Upper lobe of left lung (tissue), 4 donors: ENCODE measurements around the gene KCTD1.

Experiments
- EP300 ChIP-seq, 4 donors: sonication (generic); formaldehyde crosslinking; IDR thresholded peaks; one replicate each; pipeline ENCODE4 v1.5.1; 2017; ENCODE audit warnings: antibody characterized with exemption in 4 of 4, control low read depth in 2 of 4
- POLR2A ChIP-seq, 4 donors: fragments of 450-650 bp; IDR thresholded peaks; one replicate each; pipeline ENCODE4 v1.5.1; 2016 to 2017; ENCODE audit warnings: antibody characterized with exemption in 4 of 4, mild to moderate bottlenecking in 2 of 4
- POLR2AphosphoS5 ChIP-seq, 2 donors: sonication (generic); formaldehyde crosslinking; IDR thresholded peaks; one replicate each; pipeline ENCODE4 v1.5.1; 2017; ENCODE audit warnings: antibody characterized with exemption in 2 of 2
- TF ChIP-seq, protein P1 (sequence below), 6 experiments: fragments of 450-650 bp in 4 of 6; fragments of 200-600 bp in 2 of 6; sonication (generic) in 2 of 6; IDR thresholded peaks; one replicate each; pipeline ENCODE4 v1.5.1; 2016 to 2019; ENCODE audit warnings: antibody characterized with exemption in 6 of 6

DNA sequence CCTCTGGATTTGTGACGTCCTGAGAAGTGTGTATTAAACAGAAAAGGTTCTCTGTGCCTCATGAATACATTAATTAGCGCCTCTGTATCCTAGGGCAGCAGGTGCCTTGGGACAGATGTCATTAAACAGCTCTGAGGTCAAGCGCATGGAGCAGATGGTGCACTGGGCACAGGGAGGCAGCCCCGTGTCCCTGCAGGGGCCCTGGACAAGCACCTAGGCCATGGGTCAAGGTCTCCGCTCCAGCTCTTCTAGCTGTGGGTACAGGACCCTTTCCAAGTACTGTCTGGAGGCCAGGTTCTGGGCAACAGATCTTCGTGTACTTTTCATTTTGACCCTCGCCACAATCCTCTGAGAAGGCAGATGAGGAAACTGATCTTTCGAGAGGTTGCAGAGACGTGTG lies 126.4 kb downstream of the KCTD1 start:
- TF ChIP-seq, protein P1, sequence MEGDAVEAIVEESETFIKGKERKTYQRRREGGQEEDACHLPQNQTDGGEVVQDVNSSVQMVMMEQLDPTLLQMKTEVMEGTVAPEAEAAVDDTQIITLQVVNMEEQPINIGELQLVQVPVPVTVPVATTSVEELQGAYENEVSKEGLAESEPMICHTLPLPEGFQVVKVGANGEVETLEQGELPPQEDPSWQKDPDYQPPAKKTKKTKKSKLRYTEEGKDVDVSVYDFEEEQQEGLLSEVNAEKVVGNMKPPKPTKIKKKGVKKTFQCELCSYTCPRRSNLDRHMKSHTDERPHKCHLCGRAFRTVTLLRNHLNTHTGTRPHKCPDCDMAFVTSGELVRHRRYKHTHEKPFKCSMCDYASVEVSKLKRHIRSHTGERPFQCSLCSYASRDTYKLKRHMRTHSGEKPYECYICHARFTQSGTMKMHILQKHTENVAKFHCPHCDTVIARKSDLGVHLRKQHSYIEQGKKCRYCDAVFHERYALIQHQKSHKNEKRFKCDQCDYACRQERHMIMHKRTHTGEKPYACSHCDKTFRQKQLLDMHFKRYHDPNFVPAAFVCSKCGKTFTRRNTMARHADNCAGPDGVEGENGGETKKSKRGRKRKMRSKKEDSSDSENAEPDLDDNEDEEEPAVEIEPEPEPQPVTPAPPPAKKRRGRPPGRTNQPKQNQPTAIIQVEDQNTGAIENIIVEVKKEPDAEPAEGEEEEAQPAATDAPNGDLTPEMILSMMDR (IDR thresholded peaks at IDR 0.05), result no peak
- TF ChIP-seq POLR2A (IDR thresholded peaks at IDR 0.05), result no peak
- no peak for TF ChIP-seq EP300 (IDR thresholded peaks at IDR 0.05)
- TF ChIP-seq POLR2AphosphoS5 (IDR thresholded peaks at IDR 0.05), result no peak
